WTC11 (cell line): ENCODE data around the gene ACMSD.

Experiments used
- CTCF ChIP-seq: fragments of 200-600 bp; IDR thresholded peaks from 2 replicates; pipeline ENCODE4 v1.8.0; 2022; ENCODE audit warnings: antibody characterized with exemption
- EMX1 ChIP-seq: fragments of 250-450 bp; sonication (Bioruptor Pico); IDR thresholded peaks from 2 replicates; pipeline ENCODE4 v1.8.0; 2021; ENCODE audit warnings: mild to moderate bottlenecking
- FOXK1 ChIP-seq: sonication (generic); formaldehyde crosslinking; IDR thresholded peaks from 2 replicates; pipeline ENCODE4 v1.8.0; 2022; ENCODE audit warnings: mild to moderate bottlenecking, moderate library complexity, missing genetic modification reagents
- MAX ChIP-seq: sonication (generic); formaldehyde crosslinking; IDR thresholded peaks from 2 replicates; pipeline ENCODE4 v1.8.0; 2022; ENCODE audit warnings: mild to moderate bottlenecking, missing genetic modification reagents
- NFYB ChIP-seq: sonication (generic); formaldehyde crosslinking; conservative IDR thresholded peaks from 2 replicates; pipeline ENCODE4 v1.8.0; 2022; ENCODE audit warnings: low read depth, missing genetic modification reagents
- NR1H2 ChIP-seq: sonication (generic); formaldehyde crosslinking; IDR thresholded peaks from 2 replicates; pipeline ENCODE4 v1.9.0; 2021; ENCODE audit warnings: mild to moderate bottlenecking, moderate library complexity, missing genetic modification reagents
- ZNF138 ChIP-seq: sonication (generic); formaldehyde crosslinking; conservative IDR thresholded peaks from 2 replicates; pipeline ENCODE4 v1.8.1; 2022; ENCODE audit warnings: mild to moderate bottlenecking, moderate library complexity, missing genetic modification reagents
- ZNF423 ChIP-seq: fragments of 250-450 bp; sonication (Bioruptor Pico); IDR thresholded peaks from 2 replicates; pipeline ENCODE4 v2.1.2; 2022; ENCODE audit warnings: mild to moderate bottlenecking, moderate library complexity

- no peak for TF ChIP-seq CTCF
- no peak for TF ChIP-seq MAX (CRISPR knock-in tag)
- no peak for TF ChIP-seq NR1H2
- TF ChIP-seq ZNF423, result no peak
- no peak for TF ChIP-seq NFYB (CRISPR knock-in tag)
- TF ChIP-seq FOXK1 (CRISPR knock-in tag), result no peak
- no peak for TF ChIP-seq ZNF138 (CRISPR knock-in tag)
- no peak for TF ChIP-seq EMX1
These were observed 42.7 kb upstream of the ACMSD start for GRCh38 chr2:134795765-134796164.
